Gastrocnemius medialis (tissue), 4 donors: Measurements from ENCODE around the gene CDK10.

Experiments
- POLR2A ChIP-seq, 2 donors: fragments of 450-650 bp; IDR thresholded peaks; one replicate each; pipeline ENCODE4 v1.6.1; 2017; ENCODE audit warnings: antibody characterized with exemption in 2 of 2, mild to moderate bottlenecking in 2 of 2, moderate library complexity in 2 of 2
- TF ChIP-seq, protein P1 (sequence below), 5 experiments: fragments of 450-650 bp in 3 of 5; fragments of 200-600 bp in 2 of 5; sonication (generic) in 2 of 5; IDR thresholded peaks in 4 of 5; conservative IDR thresholded peaks in 1 of 5; 1 replicate in 4 of 5; 2 replicates in 1 of 5; pipeline ENCODE4 v1.5.1; 2016 to 2019; ENCODE audit warnings: antibody characterized with exemption in 5 of 5, mild to moderate bottlenecking in 3 of 5, moderate library complexity in 3 of 5

DNA sequence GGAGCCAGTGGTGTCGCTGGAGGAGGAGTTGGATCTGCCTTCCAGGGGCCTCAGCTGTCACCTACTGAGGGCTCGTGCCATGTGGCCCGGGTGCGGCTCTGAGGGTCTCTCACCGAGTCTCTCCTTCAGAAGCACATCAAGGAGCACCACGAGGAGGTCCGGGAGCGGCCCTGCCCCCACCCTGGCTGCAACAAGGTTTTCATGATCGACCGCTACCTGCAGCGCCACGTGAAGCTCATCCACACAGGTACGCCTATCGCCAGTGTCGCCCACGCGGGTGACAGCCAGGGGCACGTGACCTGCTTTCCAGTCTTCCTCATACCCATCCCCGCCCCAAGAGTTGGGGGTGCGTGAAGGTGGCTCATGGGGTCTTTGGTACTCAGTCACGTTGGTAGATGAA, 47.3 kb downstream of the CDK10 start:
- TF ChIP-seq, protein P1, sequence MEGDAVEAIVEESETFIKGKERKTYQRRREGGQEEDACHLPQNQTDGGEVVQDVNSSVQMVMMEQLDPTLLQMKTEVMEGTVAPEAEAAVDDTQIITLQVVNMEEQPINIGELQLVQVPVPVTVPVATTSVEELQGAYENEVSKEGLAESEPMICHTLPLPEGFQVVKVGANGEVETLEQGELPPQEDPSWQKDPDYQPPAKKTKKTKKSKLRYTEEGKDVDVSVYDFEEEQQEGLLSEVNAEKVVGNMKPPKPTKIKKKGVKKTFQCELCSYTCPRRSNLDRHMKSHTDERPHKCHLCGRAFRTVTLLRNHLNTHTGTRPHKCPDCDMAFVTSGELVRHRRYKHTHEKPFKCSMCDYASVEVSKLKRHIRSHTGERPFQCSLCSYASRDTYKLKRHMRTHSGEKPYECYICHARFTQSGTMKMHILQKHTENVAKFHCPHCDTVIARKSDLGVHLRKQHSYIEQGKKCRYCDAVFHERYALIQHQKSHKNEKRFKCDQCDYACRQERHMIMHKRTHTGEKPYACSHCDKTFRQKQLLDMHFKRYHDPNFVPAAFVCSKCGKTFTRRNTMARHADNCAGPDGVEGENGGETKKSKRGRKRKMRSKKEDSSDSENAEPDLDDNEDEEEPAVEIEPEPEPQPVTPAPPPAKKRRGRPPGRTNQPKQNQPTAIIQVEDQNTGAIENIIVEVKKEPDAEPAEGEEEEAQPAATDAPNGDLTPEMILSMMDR (IDR thresholded peaks at IDR 0.05 in 4 of 5, conservative IDR thresholded peaks at IDR 0.05 in 1 of 5): no peak
- TF ChIP-seq POLR2A (IDR thresholded peaks at IDR 0.05): no peak
